ENCODE data around the gene KCNN4. TPM values are rescaled to one million over a fixed set of nuclear protein-coding genes. Genes with fewer than 3 reads are reported as not detected.
"Not testable (repeated sequence)": the region's sequence is repeated elsewhere in the genome, so short reads cannot be mapped to it uniquely, and the experiment has no call there.

The KCNN4 gene
- total RNA-seq, 2 experiments from 2014 or later, result 31.3 to 40.0 TPM

- Histone ChIP-seq H3K36me3 (ENCODE audit: insufficient read depth, low read length) (peaks cover 70% of the 10 kb centered on the region), H3K79me2 (ENCODE audit: insufficient read depth, low read depth, low read length) (no peaks in the 10 kb centered on the region), H3K27ac (ENCODE audit: low read depth, low read length, poor library complexity, severe bottlenecking) (peak overlapping the region; percentile 96), H3K4me1 (ENCODE audit: insufficient read depth, low read length, poor library complexity, severe bottlenecking) (peaks cover 61% of the 10 kb centered on the region), H4K20me1 (ENCODE audit: insufficient read depth, low read length) (no peaks in the 10 kb centered on the region), H3K9me3 (ENCODE audit: low read length) (no peaks in the 10 kb centered on the region), H3K4me3 (ENCODE audit: low read depth, low read length, poor library complexity, severe bottlenecking) (peak overlapping the region; percentile 56), H3K4me2 (ENCODE audit: low read length) (peak overlapping the region; percentile 81), H3K9me2 (ENCODE audit: insufficient read depth, low read length) (no peaks in the 10 kb centered on the region), H2AFZ (ENCODE audit: low read length) (no peak overlapping the region; the same call in 1 of the 2 replicates)
- ChIA-PET POLR2A (interaction anchor here (0.7 to 6.7 kb wide), 2 partner anchors 11 to 12 kb away, joined by 4 to 49 read pairs; partner anchors contain the start of genes KCNN4 and SMG9), CTCF (ENCODE audit: unreplicated experiment) (interaction anchor here (0.8 to 3.6 kb wide), 2 partner anchors 11 to 13 kb away, joined by 3 to 18 read pairs; no protein-coding TSS in a partner anchor)
- BruUV-seq (replicated peaks), result TSS peak; percentile 56
- intact Hi-C loops (cut with micrococcal nuclease; ENCODE audit: unreplicated experiment), result loop anchor here (1.0 kb wide), 1 partner anchor 18 kb away; no protein-coding TSS in a partner anchor
- TF ChIP-seq EZH2phosphoT487 (IDR thresholded peaks at IDR 0.05; ENCODE audit: borderline replicate concordance, low read depth, low read length) (no peak), CTCF (conservative IDR thresholded peaks at IDR 0.05; ENCODE audit: low read length) (peak; percentile 35; the same call in 1 of the 2 replicates)
- no peak for DNase-seq (ENCODE audit: low spot score)
Observed at GRCh38 chr19:43766755-43767043, 14.1 kb downstream of the KCNN4 start.

- Histone ChIP-seq H3K27ac (ENCODE audit: low read depth, low read length, poor library complexity, severe bottlenecking) (peak overlapping the region; percentile 96), H4K20me1 (ENCODE audit: insufficient read depth, low read length) (no peaks in the 10 kb centered on the region), H3K4me3 (ENCODE audit: low read depth, low read length, poor library complexity, severe bottlenecking) (peak overlapping the region; percentile 56), H3K79me2 (ENCODE audit: insufficient read depth, low read depth, low read length) (no peaks in the 10 kb centered on the region), H2AFZ (ENCODE audit: low read length) (no peak overlapping the region), H3K36me3 (ENCODE audit: insufficient read depth, low read length) (peaks cover 56% of the 10 kb centered on the region), H3K4me1 (ENCODE audit: insufficient read depth, low read length, poor library complexity, severe bottlenecking) (peaks cover 74% of the 10 kb centered on the region), H3K9me2 (ENCODE audit: insufficient read depth, low read length) (no peaks in the 10 kb centered on the region), H3K4me2 (ENCODE audit: low read length) (peak overlapping the region; percentile 81), H3K9me3 (ENCODE audit: low read length) (no peaks in the 10 kb centered on the region)
- DNase-seq (ENCODE audit: low spot score), result peak; percentile 88
- TF ChIP-seq EZH2phosphoT487 (IDR thresholded peaks at IDR 0.05; ENCODE audit: borderline replicate concordance, low read depth, low read length) (no peak), CTCF (conservative IDR thresholded peaks at IDR 0.05; ENCODE audit: low read length) (no peak)
- POLR2A ChIA-PET, result interaction anchor here (1.9 to 6.7 kb wide), 2 partner anchors 10 to 13 kb away, joined by 17 to 49 read pairs; partner anchors contain the start of genes KCNN4 and SMG9
- CTCF ChIA-PET (ENCODE audit: unreplicated experiment), result interaction anchor here (3.6 kb wide), 1 partner anchor 13 kb away, joined by 18 read pairs; no protein-coding TSS in a partner anchor
- intact Hi-C loops (cut with micrococcal nuclease; ENCODE audit: unreplicated experiment), result loop anchor here (1.0 kb wide), 2 partner anchors 10 to 13 kb away; no protein-coding TSS in a partner anchor
- BruUV-seq (replicated peaks), result no TSS peak
Observed at GRCh38 chr19:43765109-43765876, 15.5 kb downstream of the KCNN4 start.

GRCh38 chr19:43764684-43765083, 16.1 kb downstream of the KCNN4 start:
- ChIA-PET POLR2A (interaction anchor here (1.9 to 6.7 kb wide), 2 partner anchors 9 to 14 kb away, joined by 17 to 49 read pairs; partner anchors contain the start of genes KCNN4 and SMG9), CTCF (ENCODE audit: unreplicated experiment) (interaction anchor here (3.6 kb wide), 1 partner anchor 13 kb away, joined by 18 read pairs; no protein-coding TSS in a partner anchor)
- Histone ChIP-seq H3K4me2 (ENCODE audit: low read length) (peak overlapping the region; percentile 81), H3K36me3 (ENCODE audit: insufficient read depth, low read length) (peaks cover 50% of the 10 kb centered on the region), H3K4me3 (ENCODE audit: low read depth, low read length, poor library complexity, severe bottlenecking) (peak overlapping the region; percentile 22), H3K4me1 (ENCODE audit: insufficient read depth, low read length, poor library complexity, severe bottlenecking) (peaks cover 79% of the 10 kb centered on the region), H3K27ac (ENCODE audit: low read depth, low read length, poor library complexity, severe bottlenecking) (peak overlapping the region; percentile 96)
- BruUV-seq (replicated peaks); H3K79me2 ChIP-seq (ENCODE audit: insufficient read depth, low read depth, low read length); H2AFZ ChIP-seq (ENCODE audit: low read length); H3K9me3 ChIP-seq (ENCODE audit: low read length); DNase-seq (ENCODE audit: low spot score); H4K20me1 ChIP-seq (ENCODE audit: insufficient read depth, low read length); H3K9me2 ChIP-seq (ENCODE audit: insufficient read depth, low read length): not testable (repeated sequence)
- intact Hi-C loops (cut with micrococcal nuclease; ENCODE audit: unreplicated experiment), result loop anchor here (1.0 kb wide), 2 partner anchors 9 to 14 kb away; no protein-coding TSS in a partner anchor
